Endothelial cell of umbilical vein (primary cell): ENCODE results near the gene SPATA32. TPM values are rescaled to one million over a fixed set of nuclear protein-coding genes. Genes with fewer than 3 reads are reported as not detected.

Experiments used
- BruUV-seq: library from RNA; stranded (reverse); fragments of 400-500 nt; replicated peaks from 2 replicates; lab custom pipeline; 2021; lab: Mats Ljungman, UMichigan
- CTCF ChIA-PET: fragments of 300-600, 350-600 bp; sonication (Branson Sonifier 250); formaldehyde crosslinking; loops from one replicate; lab custom pipeline; 2021; ENCODE audit warnings: antibody characterized with exemption, inconsistent platforms; lab: Charles Lee
- POLR2A ChIA-PET: fragments of 300-600, 350-600 bp; sonication (Branson Sonifier 250); formaldehyde crosslinking; loops from one replicate; lab custom pipeline; 2021; ENCODE audit warnings: antibody characterized with exemption, inconsistent platforms; lab: Charles Lee
- DNase-seq: peaks from one replicate; pipeline ENCODE4 v3.0.0-alpha.2; 2011; ENCODE audit warnings: low read depth, low spot score
- FAIRE-seq: peaks from 2 replicates; lab custom pipeline; 2011; peaks lifted over from hg19 to GRCh38; lab: Jason Lieb, UNC
- H2AFZ ChIP-seq: 2 replicates; pipeline ENCODE4 v1.6.0; 2012; ENCODE audit warnings: low read depth, low read length, control low read depth, inconsistent platforms
- H3K27ac ChIP-seq: 2 replicates; pipeline ENCODE4 v1.5.1; 2011; ENCODE audit warnings: low read depth, mild to moderate bottlenecking, control low read depth, low read length, moderate library complexity; ENCODE audit not compliant: insufficient read depth
- H3K27me3 ChIP-seq, 2 experiments: 2 replicates each; pipeline versions ENCODE4 v1.6.0 to v1.6.1; 2011; ENCODE audit warnings: low read length in 2 of 2, mixed read lengths in 1 of 2; ENCODE audit not compliant: control insufficient read depth in 2 of 2, insufficient read depth in 2 of 2
- H3K36me3 ChIP-seq, 2 experiments: 2 replicates in 1 of 2; 3 replicates in 1 of 2; pipeline ENCODE4 v1.5.1; 2011; ENCODE audit warnings: low read length in 2 of 2, mild to moderate bottlenecking in 1 of 2, moderate library complexity in 1 of 2; ENCODE audit not compliant: control insufficient read depth in 2 of 2, insufficient read depth in 2 of 2; ENCODE audit errors: extremely low read depth in 1 of 2
- H3K4me1 ChIP-seq: 3 replicates; pipeline ENCODE4 v1.5.1; 2011; ENCODE audit warnings: mild to moderate bottlenecking, low read length; ENCODE audit not compliant: control insufficient read depth, insufficient read depth; ENCODE audit errors: extremely low read depth
- H3K4me2 ChIP-seq: 2 replicates; pipeline ENCODE4 v1.6.1; 2011; ENCODE audit warnings: low read length, control low read depth, mixed read lengths; ENCODE audit not compliant: insufficient read depth
- H3K4me3 ChIP-seq, 3 experiments: fragments of 200-600 bp in 1 of 3; sonication (generic), shearing (Covaris generic) in 1 of 3; replicated peaks in 1 of 3; 2 replicates each; pipeline ENCODE4 v1.5.1; 2011 to 2016; ENCODE audit warnings: control low read depth in 3 of 3, low read length in 3 of 3, mild to moderate bottlenecking in 2 of 3, inconsistent platforms in 1 of 3, low read depth in 1 of 3, moderate library complexity in 1 of 3; ENCODE audit not compliant: insufficient read depth in 1 of 3
- H3K79me2 ChIP-seq: 2 replicates; pipeline ENCODE4 v1.6.0; 2012; ENCODE audit warnings: low read length, inconsistent platforms; ENCODE audit not compliant: control insufficient read depth, insufficient read depth
- H3K9ac ChIP-seq: replicated peaks from 2 replicates; pipeline ENCODE3; 2011; ENCODE audit warnings: low read length, control low read depth; ENCODE audit not compliant: insufficient read depth; ENCODE audit errors: extremely low read depth
- H3K9me1 ChIP-seq: replicated peaks from 3 replicates; pipeline ENCODE4 v1.6.0; 2011; ENCODE audit warnings: mild to moderate bottlenecking, low read length; ENCODE audit not compliant: control insufficient read depth, insufficient read depth; ENCODE audit errors: extremely low read depth
- H3K9me3 ChIP-seq: replicated peaks from 2 replicates; pipeline ENCODE4 v1.5.1; 2012; ENCODE audit warnings: low read length, inconsistent platforms; ENCODE audit not compliant: control insufficient read depth, insufficient read depth
- H4K20me1 ChIP-seq: replicated peaks from 2 replicates; pipeline ENCODE3; 2011; ENCODE audit warnings: mild to moderate bottlenecking, low read length; ENCODE audit not compliant: control insufficient read depth, insufficient read depth; ENCODE audit errors: extremely low read depth
- EZH2 ChIP-seq: IDR thresholded peaks from 2 replicates; pipeline ENCODE4 v1.6.1; 2012; ENCODE audit warnings: borderline replicate concordance, low read depth, mild to moderate bottlenecking, moderate library complexity, low read length, inconsistent platforms; ENCODE audit not compliant: severe bottlenecking
- FOS ChIP-seq: IDR thresholded peaks from 2 replicates; pipeline ENCODE4 v1.6.1; 2011; ENCODE audit warnings: mild to moderate bottlenecking, low read length, moderate library complexity, borderline replicate concordance; ENCODE audit not compliant: insufficient read depth
- GATA2 ChIP-seq: IDR thresholded peaks from 2 replicates; pipeline ENCODE4 v1.7.0; 2011; ENCODE audit warnings: low read depth, mild to moderate bottlenecking, moderate library complexity, mixed read lengths, low read length; ENCODE audit not compliant: insufficient read length, insufficient read depth
- JUN ChIP-seq: IDR thresholded peaks from 2 replicates; pipeline ENCODE4 v1.6.1; 2011; ENCODE audit warnings: borderline replicate concordance, low read depth; ENCODE audit not compliant: insufficient read length, insufficient read depth
- MAX ChIP-seq: IDR thresholded peaks from 2 replicates; pipeline ENCODE4 v1.6.1; 2011; ENCODE audit not compliant: insufficient read depth, insufficient read length
- MYC ChIP-seq: IDR thresholded peaks from one replicate; pipeline ENCODE4 v1.6.1; 2011; ENCODE audit warnings: mild to moderate bottlenecking, low read depth, low read length
- POLR2A ChIP-seq: IDR thresholded peaks from 2 replicates; pipeline ENCODE4 v1.6.1; 2012; ENCODE audit warnings: low read depth, mild to moderate bottlenecking, control low read depth, low read length
- POLR2AphosphoS5 ChIP-seq: IDR thresholded peaks from 2 replicates; pipeline ENCODE4 v1.6.1; 2012; ENCODE audit warnings: low read depth, mild to moderate bottlenecking, control low read depth, low read length, moderate library complexity; ENCODE audit not compliant: insufficient read depth
- dilution Hi-C: fragments of 300-500 bp; cut with MboI; formaldehyde crosslinking; loops from one replicate; pipeline ENCODE4 v1.15.0; 2019; ENCODE audit warnings: low sequenced_read_pairs; ENCODE audit not compliant: extremely low pct_ligation_motif_present
- intact Hi-C: fragments of 100-400 bp; cut with micrococcal nuclease; formaldehyde crosslinking; loops from one replicate; pipeline ENCODE4 v1.10.0; 2022
- polyA plus RNA-seq, 4 experiments: library from polyadenylated mRNA; depleted of rRNA in 3 of 4; stranded (reverse) in 3 of 4; unstranded in 1 of 4; fragments of >200 nt; gene quantifications; 2 replicates each; pipeline versions ENCODE4 v1.2.1 to v1.2.3, GENCODE V29; 2011 to 2012; ENCODE audit warnings: missing spikeins in 1 of 4
- total RNA-seq: library from RNA; stranded (reverse); gene quantifications from 2 replicates; pipeline ENCODE4 v1.2.3, GENCODE V29; 2021
- TF ChIP-seq, protein P1 (sequence below), 2 donors: IDR thresholded peaks; 1 replicate in 1 of 2; 2 replicates in 1 of 2; pipeline ENCODE4 v1.5.1; 2011; ENCODE audit warnings: low read length in 2 of 2, mild to moderate bottlenecking in 2 of 2, moderate library complexity in 2 of 2, control low read depth in 1 of 2, inconsistent platforms in 1 of 2, low read depth in 1 of 2; ENCODE audit not compliant: insufficient read depth in 1 of 2; ENCODE audit errors: extremely low read depth in 1 of 2

SPATA32 gene
- total and polyA plus RNA-seq, 2 donors (not counting 3 experiments of a cell fraction or from before 2014, with no cell fraction given): not detected

GRCh38 chr17:45260204-45260783 lies 1.6 kb downstream of the SPATA32 start:
- ChIA-PET CTCF (interaction anchor here (1.5 to 1.7 kb wide), 2 partner anchors 12 to 125 kb away, joined by 3 to 7 read pairs; partner anchors contain the start of gene ACBD4), POLR2A (no interaction called here)
- Histone ChIP-seq H3K79me2 (no peaks in the 10 kb centered on the region), H3K4me1 (no peaks in the 10 kb centered on the region), H3K9ac (no peak overlapping the region), H3K9me3 (no peaks in the 10 kb centered on the region), H3K27ac (no peak overlapping the region), H3K9me1 (no peaks in the 10 kb centered on the region), H2AFZ (no peak overlapping the region), H3K4me2 (no peak overlapping the region), H3K27me3 (peaks cover 0 to 2% of the 10 kb centered on the region in 2 experiments), H4K20me1 (no peaks in the 10 kb centered on the region), H3K36me3 (peaks cover 0 to 15% of the 10 kb centered on the region in 2 experiments), H3K4me3 (no peak overlapping the region)
- dilution Hi-C loops (no loop called here), intact Hi-C loops (no loop called here)
- DNase-seq (no peak), FAIRE-seq (no peak)
- no TSS peak for BruUV-seq
- no peak for TF ChIP-seq MYC
- no peak for TF ChIP-seq POLR2AphosphoS5
- TF ChIP-seq EZH2: no peak
- no peak for TF ChIP-seq GATA2
- TF ChIP-seq FOS: no peak
- TF ChIP-seq, protein P1, sequence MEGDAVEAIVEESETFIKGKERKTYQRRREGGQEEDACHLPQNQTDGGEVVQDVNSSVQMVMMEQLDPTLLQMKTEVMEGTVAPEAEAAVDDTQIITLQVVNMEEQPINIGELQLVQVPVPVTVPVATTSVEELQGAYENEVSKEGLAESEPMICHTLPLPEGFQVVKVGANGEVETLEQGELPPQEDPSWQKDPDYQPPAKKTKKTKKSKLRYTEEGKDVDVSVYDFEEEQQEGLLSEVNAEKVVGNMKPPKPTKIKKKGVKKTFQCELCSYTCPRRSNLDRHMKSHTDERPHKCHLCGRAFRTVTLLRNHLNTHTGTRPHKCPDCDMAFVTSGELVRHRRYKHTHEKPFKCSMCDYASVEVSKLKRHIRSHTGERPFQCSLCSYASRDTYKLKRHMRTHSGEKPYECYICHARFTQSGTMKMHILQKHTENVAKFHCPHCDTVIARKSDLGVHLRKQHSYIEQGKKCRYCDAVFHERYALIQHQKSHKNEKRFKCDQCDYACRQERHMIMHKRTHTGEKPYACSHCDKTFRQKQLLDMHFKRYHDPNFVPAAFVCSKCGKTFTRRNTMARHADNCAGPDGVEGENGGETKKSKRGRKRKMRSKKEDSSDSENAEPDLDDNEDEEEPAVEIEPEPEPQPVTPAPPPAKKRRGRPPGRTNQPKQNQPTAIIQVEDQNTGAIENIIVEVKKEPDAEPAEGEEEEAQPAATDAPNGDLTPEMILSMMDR (IDR thresholded peaks at IDR 0.05; ENCODE audit: extremely low read depth in 1 of 2, insufficient read depth in 1 of 2, low read depth in 1 of 2, low read length in 2 of 2): no peak
- TF ChIP-seq POLR2A: no peak
- TF ChIP-seq JUN: no peak
- TF ChIP-seq MAX: no peak
